T-helper 1 cell (primary cell): ENCODE results near the gene SAMM50.
"Not testable (repeated sequence)": the region's sequence is repeated elsewhere in the genome, so short reads cannot be mapped to it uniquely, and the experiment has no call there.

Experiments
- DNase-seq, 5 donors: peaks; one replicate each; pipeline ENCODE4 v3.0.0-alpha.2; 2012 to 2020

The SAMM50 gene

GRCh38 chr22:44004104-44004460 is 48.8 kb downstream of the SAMM50 start:
- no peak for DNase-seq

- DNase-seq = no peak
Observed at GRCh38 chr22:44005524-44005923, 50.3 kb downstream of the SAMM50 start.

- no peak for DNase-seq
Observed at GRCh38 chr22:44012162-44012561, 56.9 kb downstream of the SAMM50 start.

GRCh38 chr22:44012591-44012990 is 57.3 kb downstream of the SAMM50 start:
- no peak for DNase-seq

- no peak for DNase-seq
Observed at GRCh38 chr22:44014241-44014640, 59.0 kb downstream of the SAMM50 start.

GRCh38 chr22:44016586-44016985 is 61.3 kb downstream of the SAMM50 start:
- not testable (repeated sequence) for DNase-seq

- no peak for DNase-seq
Observed at GRCh38 chr22:44018594-44018993, 63.4 kb downstream of the SAMM50 start.

- no peak for DNase-seq
Observed at GRCh38 chr22:44019416-44019815, 64.2 kb downstream of the SAMM50 start.

GRCh38 chr22:44019846-44020245 is 64.6 kb downstream of the SAMM50 start:
- no peak for DNase-seq

GRCh38 chr22:44020981-44021380 is 65.7 kb downstream of the SAMM50 start:
- DNase-seq = no peak

- DNase-seq = peak in 2 of 5 donors; percentile 12 to 48
Observed at GRCh38 chr22:44023404-44024287, 68.4 kb downstream of the SAMM50 start.

GRCh38 chr22:44024288-44024921 is 69.2 kb downstream of the SAMM50 start, which contains the start of gene PARVB:
Gene PARVB, plus strand, starts transcription at chr22:44024302. Its CDS starts 38 bp downstream, at chr22:44024340.
- peak in 2 of 5 donors; percentile 9 to 21 for DNase-seq

- no peak for DNase-seq
Observed at GRCh38 chr22:44025171-44026065, 70.2 kb downstream of the SAMM50 start.

GRCh38 chr22:44026066-44026629 is 70.9 kb downstream of the SAMM50 start:
- DNase-seq = no peak

GRCh38 chr22:44026630-44027511 is 71.6 kb downstream of the SAMM50 start:
- DNase-seq = peak in 4 of 5 donors; percentile 36 to 77 (median 45)

- DNase-seq = no peak
Observed at GRCh38 chr22:44028091-44028490, 72.8 kb downstream of the SAMM50 start.

- no peak for DNase-seq
Observed at GRCh38 chr22:44029069-44029468, 73.8 kb downstream of the SAMM50 start.

GRCh38 chr22:44030051-44030701 is 74.9 kb downstream of the SAMM50 start:
- DNase-seq = no peak

GRCh38 chr22:44030702-44031082 is 75.5 kb downstream of the SAMM50 start:
- DNase-seq = no peak

- no peak for DNase-seq
Observed at GRCh38 chr22:44031158-44031952, 76.1 kb downstream of the SAMM50 start.
